HG02571 (cell line): Measurements from ENCODE around the gene BGLAP.

ENCODE experiments used
- ATAC-seq: cut with Tn5 transposase; IDR thresholded peaks from one replicate; pipeline ENCODE4 v1.9.1; 2021; ENCODE audit warnings: mild to moderate bottlenecking, moderate library complexity; ENCODE audit not compliant: unreplicated experiment

BGLAP gene

GRCh38 chr1:156286061-156286460 is 44.1 kb downstream of the BGLAP start:
- ATAC-seq: no peak

DNA sequence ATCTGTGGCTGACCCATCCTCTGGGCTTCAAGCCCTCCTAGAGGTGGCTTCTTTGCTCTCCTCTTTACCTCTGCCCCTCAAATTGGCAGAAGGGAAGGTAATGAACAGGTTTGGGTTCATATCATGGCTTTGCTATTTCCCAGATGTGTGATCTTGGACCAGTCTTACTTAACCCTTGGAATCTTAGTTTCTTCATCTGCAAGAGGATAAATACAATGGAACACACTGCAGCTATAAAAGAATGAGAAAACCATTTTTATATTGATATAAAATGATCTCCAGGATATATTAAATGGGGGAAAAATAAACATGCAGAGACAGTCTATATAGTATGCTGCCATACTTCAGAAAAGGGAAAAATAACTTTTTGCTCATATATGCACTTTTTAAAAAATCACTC is 47.9 kb downstream of the BGLAP start:
- no peak for ATAC-seq

DNA sequence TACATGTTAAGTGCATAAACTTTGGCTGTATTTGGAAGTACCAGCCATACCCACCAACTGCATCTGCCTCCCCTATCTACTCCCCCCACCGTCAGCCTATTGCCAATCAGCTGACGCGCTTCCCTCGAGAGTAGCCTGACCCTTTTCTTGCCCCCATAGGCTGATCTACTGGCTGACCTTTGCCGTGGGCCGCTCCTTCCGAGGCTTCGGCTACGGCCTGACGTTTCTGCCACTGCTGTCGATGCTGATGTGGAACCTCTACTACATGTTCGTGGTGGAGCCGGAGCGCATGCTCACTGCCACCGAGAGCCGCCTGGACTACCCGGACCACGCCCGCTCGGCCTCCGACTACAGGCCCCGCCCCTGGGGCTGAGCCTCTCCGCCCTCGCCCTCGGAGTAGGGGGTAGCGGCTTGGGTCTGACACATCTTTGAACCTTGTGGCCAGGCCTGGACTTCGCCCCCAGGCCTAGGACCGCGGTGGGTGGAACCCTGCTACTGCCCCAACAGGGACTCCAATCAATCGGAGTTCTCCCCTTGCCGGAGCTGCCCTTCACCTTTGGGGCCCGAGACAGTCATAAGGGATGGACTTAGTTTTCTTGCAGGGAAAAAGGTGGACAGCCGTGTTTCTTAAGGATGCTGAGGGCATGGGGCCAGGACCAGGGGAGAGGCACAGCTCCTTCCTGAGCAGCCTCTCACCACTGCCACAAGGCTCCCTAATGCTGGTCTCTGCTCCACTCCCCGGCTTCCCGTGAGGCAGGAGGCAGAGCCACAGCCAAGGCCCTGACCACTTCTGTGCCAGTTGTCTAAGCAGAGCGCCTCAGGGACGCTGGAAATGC is 49.5 kb downstream of the BGLAP start:
- peak; percentile 66 for ATAC-seq
